HepG2 (cell line): ENCODE data around the gene C11orf24. TPM values are rescaled to one million over a fixed set of nuclear protein-coding genes. Genes with fewer than 3 reads are reported as not detected.
A peak's percentile ranks its signal among the peaks of the same experiment; 100 is the strongest.

Source experiments
- CREBL2 ChIP-seq: sonication (generic); formaldehyde crosslinking; IDR thresholded peaks from 2 replicates; pipeline ENCODE4 v1.8.1; 2023; ENCODE audit warnings: missing genetic modification reagents, mild to moderate bottlenecking, borderline replicate concordance
- CTCF ChIP-seq: sonication (generic); formaldehyde crosslinking; IDR thresholded peaks from 2 replicates; pipeline ENCODE4 v1.5.0; 2020; ENCODE audit warnings: mild to moderate bottlenecking, missing genetic modification reagents, moderate library complexity
- ELF4 ChIP-seq: sonication (generic); formaldehyde crosslinking; IDR thresholded peaks from 2 replicates; pipeline ENCODE4 v1.5.0; 2020; ENCODE audit warnings: missing genetic modification reagents, mild to moderate bottlenecking, moderate library complexity, borderline replicate concordance
- HNF4A ChIP-seq: sonication (generic); formaldehyde crosslinking; IDR thresholded peaks from 2 replicates; pipeline ENCODE4 v1.4.0; 2020; ENCODE audit warnings: missing genetic modification reagents
- IKZF4 ChIP-seq: sonication (generic); formaldehyde crosslinking; IDR thresholded peaks from 2 replicates; pipeline ENCODE4 v1.5.1; 2020; ENCODE audit warnings: borderline replicate concordance, mild to moderate bottlenecking, low read depth, missing genetic modification reagents; ENCODE audit errors: not compliant biosample characterization
- KDM5A ChIP-seq: fragments of 200-600 bp; sonication (generic); IDR thresholded peaks from 2 replicates; pipeline ENCODE4 v1.7.0; 2018; ENCODE audit warnings: antibody characterized with exemption, mild to moderate bottlenecking, low read length, borderline replicate concordance
- MTERF4 ChIP-seq: sonication (generic); formaldehyde crosslinking; IDR thresholded peaks from 2 replicates; pipeline ENCODE4 v1.8.0; 2023; ENCODE audit warnings: mild to moderate bottlenecking, missing genetic modification reagents
- MXD3 ChIP-seq: IDR thresholded peaks from 2 replicates; pipeline ENCODE4 v1.6.1; 2016; ENCODE audit warnings: mild to moderate bottlenecking, missing biosample characterization, missing genetic modification reagents
- SNAPC4 ChIP-seq: sonication (generic); formaldehyde crosslinking; IDR thresholded peaks from 2 replicates; pipeline ENCODE4 v1.4.0; 2020; ENCODE audit warnings: mild to moderate bottlenecking, missing genetic modification reagents
- TCF7 ChIP-seq: sonication (generic); IDR thresholded peaks from 2 replicates; pipeline ENCODE4 v1.6.1; 2016; ENCODE audit warnings: antibody characterized with exemption, low read depth
- THAP9 ChIP-seq: sonication (generic); formaldehyde crosslinking; IDR thresholded peaks from 2 replicates; pipeline ENCODE4; 2020; ENCODE audit warnings: missing genetic modification reagents, mild to moderate bottlenecking, borderline replicate concordance
- ZNF10 ChIP-seq: sonication (generic); formaldehyde crosslinking; IDR thresholded peaks from 2 replicates; pipeline ENCODE4 v1.4.0; 2020; ENCODE audit warnings: mild to moderate bottlenecking, low read depth, missing genetic modification reagents, borderline replicate concordance
- ZNF235 ChIP-seq: sonication (generic); formaldehyde crosslinking; IDR thresholded peaks from 2 replicates; pipeline ENCODE4 v1.8.1; 2023; ENCODE audit warnings: mild to moderate bottlenecking, missing genetic modification reagents, borderline replicate concordance
- ZNF513 ChIP-seq: sonication (generic); formaldehyde crosslinking; conservative IDR thresholded peaks from 2 replicates; pipeline ENCODE4 v1.5.0; 2020; ENCODE audit warnings: missing genetic modification reagents
- ZNF558 ChIP-seq: sonication (generic); formaldehyde crosslinking; IDR thresholded peaks from 2 replicates; pipeline ENCODE4 v1.9.0; 2022; ENCODE audit warnings: mild to moderate bottlenecking, missing genetic modification reagents, borderline replicate concordance
- ZNF772 ChIP-seq: sonication (generic); formaldehyde crosslinking; IDR thresholded peaks from 2 replicates; pipeline ENCODE4 v1.5.0; 2020; ENCODE audit warnings: mild to moderate bottlenecking, missing genetic modification reagents
- polyA plus RNA-seq, 8 experiments: library from polyadenylated mRNA; depleted of rRNA in 3 of 8; stranded (reverse) in 7 of 8; unstranded in 1 of 8; fragments of >200 nt; fragmentation: Illumina TruSeq in 4 of 8; extraction: Trizol in 4 of 8; gene quantifications; 2 replicates each; pipeline versions ENCODE4 v1.2.1 to v1.2.3, GENCODE V29; 2011 to 2016; ENCODE audit warnings: low read depth in 4 of 8, missing spikeins in 1 of 8, mixed read lengths in 1 of 8; ENCODE audit not compliant: insufficient read depth in 1 of 8
- total RNA-seq, 5 experiments: library from RNA; depleted of rRNA; stranded (reverse); fragments of >200 nt; fragmentation: Illumina TruSeq; extraction: Trizol; gene quantifications; 2 replicates each; pipeline ENCODE4 v1.2.3, GENCODE V29; 2016; ENCODE audit warnings: low read depth in 1 of 5

The C11orf24 gene
- total and polyA plus RNA-seq, 2 of the 13 experiments (the other 11 are each of a cell fraction or from before 2014, with no cell fraction given): 52.9 to 55.5 TPM

- TF ChIP-seq SNAPC4 (CRISPR knock-in tag) (no peak), ZNF235 (CRISPR knock-in tag) (no peak), ZNF558 (CRISPR knock-in tag) (no peak), IKZF4 (no peak), MTERF4 (no peak), KDM5A (no peak), MXD3 (CRISPR knock-in tag) (no peak), ELF4 (CRISPR knock-in tag) (no peak), CTCF (CRISPR knock-in tag) (peak; percentile 17), ZNF772 (CRISPR knock-in tag) (no peak), ZNF513 (CRISPR knock-in tag) (no peak), HNF4A (CRISPR knock-in tag) (peak; percentile 39; the same call in 1 of the 2 replicates), ZNF10 (no peak), CREBL2 (CRISPR knock-in tag) (no peak), TCF7 (no peak), THAP9 (no peak)
These were observed 15.4 kb downstream of the C11orf24 start (continued) for GRCh38 chr11:68256331-68256741.
